Psoas muscle (tissue), 8 donors: ENCODE data around the gene GPR150. TPM values are rescaled to one million over a fixed set of nuclear protein-coding genes. Genes with fewer than 3 reads are reported as not detected.

Source experiments
- ATAC-seq, 4 donors: fragments of 200-7000 bp; cut with Tn5 transposase; one replicate each; pipeline ENCODE4 v1.9.1; 2020; ENCODE audit warnings: moderate library complexity in 3 of 4, mild to moderate bottlenecking in 2 of 4
- DNase-seq, 2 donors: peaks; one replicate each; pipeline ENCODE4 v3.0.0-alpha.2; 2020
- H3K27ac ChIP-seq: fragments of 200-600 bp; one replicate; pipeline ENCODE4 v1.8.0; 2022
- H3K27me3 ChIP-seq, 3 donors: fragments of 200-600 bp in 1 of 3; one replicate each; pipeline versions ENCODE4 v1.6.1 to v1.8.0; 2013 to 2022; ENCODE audit warnings: low read length in 2 of 3, mild to moderate bottlenecking in 2 of 3, moderate library complexity in 1 of 3; ENCODE audit not compliant: insufficient read depth in 3 of 3
- H3K36me3 ChIP-seq, 2 donors: fragments of 200-600 bp in 1 of 2; one replicate each; pipeline versions ENCODE4 v1.6.1 to v1.8.0; 2013 to 2022; ENCODE audit warnings: low read depth in 1 of 2, mild to moderate bottlenecking in 1 of 2, moderate library complexity in 1 of 2; ENCODE audit not compliant: insufficient read depth in 1 of 2
- H3K4me1 ChIP-seq: fragments of 200-600 bp; one replicate; pipeline ENCODE4 v1.8.0; 2022
- H3K4me3 ChIP-seq: fragments of 200-600 bp; one replicate; pipeline ENCODE4 v1.8.0; 2022; ENCODE audit warnings: mild to moderate bottlenecking
- H3K9me3 ChIP-seq: fragments of 200-600 bp; one replicate; pipeline ENCODE4 v1.8.0; 2022
- CTCF ChIP-seq: fragments of 200-600 bp; IDR thresholded peaks from one replicate; pipeline ENCODE4 v1.8.0; 2022; ENCODE audit warnings: antibody characterized with exemption
- WGBS, 3 donors: extraction: QIAGEN DNeasy Blood & Tissue Kit; methylation state at CpG; one replicate each; pipeline versions ENCODE4 v1.1.6 to v1.1.7; 2013; 5-methylcytosine and 5-hydroxymethylcytosine counted together
- intact Hi-C, 2 donors: fragments of 100-400 bp; cut with DNase I; formaldehyde crosslinking; loops; one replicate each; pipeline versions ENCODE4 v1.11.0 to v1.14.2; 2022
- long read RNA-seq, 2 donors: library from polyadenylated mRNA; unstranded; transcript quantifications; one replicate each; pipeline ENCODE4 v2.0.0, GENCODE V29; 2021
- polyA plus RNA-seq, 3 donors: library from polyadenylated mRNA; stranded (reverse); fragments of 200-250 nt; gene quantifications; one replicate each; pipeline ENCODE4 v1.2.3, GENCODE V29; 2013
- total RNA-seq, 4 donors: library from RNA; stranded (reverse); fragmentation: NEBNext Ultra II Directional in 2 of 4; extraction: Animal tissue kit (Norgen Biotek cat#: 25700) in 2 of 4; gene quantifications; one replicate each; pipeline versions ENCODE4 v1.2.1 to v1.2.4, GENCODE V29; 2021 to 2023
- donor health status: healthy with polysubstance abuse.
- donor health status: DM: no; HTN: no; CAD: no; lungs with moderate emphysema.
- donor health status: Bipolar disorder and iron deficiency.
- donor health status: healthy.
- donor health status: DM: yes; HTN: yes; CAD: no.
- donor health status: DM: no; HTN: no; CAD: no.
- donor health status: DM: no; HTN: no; CAD: no.
- donor health status: DM: yes; HTN: yes; CAD: no.

The GPR150 gene
- total RNA-seq (under 1 TPM in 2 of 4 donors, not detected in 2; 0.10 to 0.29 TPM), polyA plus RNA-seq (under 1 TPM; 0.18 to 0.64 (median 0.35) TPM)
- long read RNA-seq, donor 1 = 0 reads
- long read RNA-seq, donor 2, partial matches to known transcripts = 0 of 1 reads
- long read RNA-seq, donor 2, other reads (novel, unspliced or antisense) = 0 of 1 reads

GRCh38 chr5:95620030-95620869, at the start of gene GPR150:
GPR150 (plus strand) TSS chr5:95620087; CDS start chr5:95620276, 189 bp downstream.
- intact Hi-C loops = no loop called here
- Histone ChIP-seq H3K36me3 (no peaks in the 10 kb centered on the region), H3K9me3 (no peaks in the 10 kb centered on the region), H3K27me3 (no peaks in the 10 kb centered on the region), H3K4me3 (peak within 1 kb of the TSS; percentile 72), H3K4me1 (peaks cover 12% of the 10 kb centered on the region), H3K27ac (no peak within 1 kb of the TSS)
- WGBS, 3 donors = 0 to 2% (median 1%) methylated on average over 53 to 85 of the region's 85 CpGs
- ATAC-seq (peak; percentile 67 to 84 (median 82)), DNase-seq (peak; percentile 70 to 85)
- TF ChIP-seq CTCF = peak; percentile 4

GRCh38 chr5:95572016-95572415, 47.9 kb upstream of the GPR150 start:
- H3K4me1 ChIP-seq = no peaks in the 10 kb centered on the region
- ATAC-seq (no peak), DNase-seq (no peak)
- peaks cover 3% of the 10 kb centered on the region for H3K9me3 ChIP-seq
- peaks cover 0 to 21% of the 10 kb centered on the region in 2 donors for H3K36me3 ChIP-seq
- WGBS, 3 donors = 94 to 98% (median 98%) methylated on average over 2 of the region's 2 CpGs
- no peaks in the 10 kb centered on the region for H3K27me3 ChIP-seq
- TF ChIP-seq CTCF = no peak
- intact Hi-C loops = no loop called here
- H3K27ac ChIP-seq = no peak overlapping the region
- no peak overlapping the region for H3K4me3 ChIP-seq

GRCh38 chr5:95581576-95581975, 38.3 kb upstream of the GPR150 start:
- no peak overlapping the region for H3K4me3 ChIP-seq
- 97% methylated on average over 2 of the region's 2 CpGs for WGBS, 3 donors
- ATAC-seq = no peak
- no peaks in the 10 kb centered on the region for H3K9me3 ChIP-seq
- no peak overlapping the region for H3K27ac ChIP-seq
- no peak for TF ChIP-seq CTCF
- H3K36me3 ChIP-seq = peaks cover 0 to 4% of the 10 kb centered on the region in 2 donors
- H3K27me3 ChIP-seq = no peaks in the 10 kb centered on the region
- intact Hi-C loops = no loop called here
- no peak for DNase-seq
- H3K4me1 ChIP-seq = no peaks in the 10 kb centered on the region

- DNase-seq = no peak
- intact Hi-C loops = no loop called here
- no peaks in the 10 kb centered on the region for H3K9me3 ChIP-seq
- no peak for TF ChIP-seq CTCF
- WGBS, 3 donors = 92 to 100% (median 100%) methylated on average over 1 of the region's 1 CpG
- no peaks in the 10 kb centered on the region for H3K27me3 ChIP-seq
- no peak overlapping the region for H3K27ac ChIP-seq
- H3K4me1 ChIP-seq = no peaks in the 10 kb centered on the region
- H3K4me3 ChIP-seq = no peak overlapping the region
- peaks cover 0 to 4% of the 10 kb centered on the region in 2 donors for H3K36me3 ChIP-seq
- ATAC-seq = no peak
Observed at GRCh38 chr5:95583992-95584391, 35.9 kb upstream of the GPR150 start.
